HG02763 (cell line): ENCODE measurements around the gene HDHD2.

Experiments used
- ATAC-seq: cut with Tn5 transposase; IDR thresholded peaks from one replicate; pipeline ENCODE4 v1.9.1; 2021; ENCODE audit warnings: mild to moderate bottlenecking, moderate library complexity; ENCODE audit not compliant: unreplicated experiment

Gene HDHD2

DNA sequence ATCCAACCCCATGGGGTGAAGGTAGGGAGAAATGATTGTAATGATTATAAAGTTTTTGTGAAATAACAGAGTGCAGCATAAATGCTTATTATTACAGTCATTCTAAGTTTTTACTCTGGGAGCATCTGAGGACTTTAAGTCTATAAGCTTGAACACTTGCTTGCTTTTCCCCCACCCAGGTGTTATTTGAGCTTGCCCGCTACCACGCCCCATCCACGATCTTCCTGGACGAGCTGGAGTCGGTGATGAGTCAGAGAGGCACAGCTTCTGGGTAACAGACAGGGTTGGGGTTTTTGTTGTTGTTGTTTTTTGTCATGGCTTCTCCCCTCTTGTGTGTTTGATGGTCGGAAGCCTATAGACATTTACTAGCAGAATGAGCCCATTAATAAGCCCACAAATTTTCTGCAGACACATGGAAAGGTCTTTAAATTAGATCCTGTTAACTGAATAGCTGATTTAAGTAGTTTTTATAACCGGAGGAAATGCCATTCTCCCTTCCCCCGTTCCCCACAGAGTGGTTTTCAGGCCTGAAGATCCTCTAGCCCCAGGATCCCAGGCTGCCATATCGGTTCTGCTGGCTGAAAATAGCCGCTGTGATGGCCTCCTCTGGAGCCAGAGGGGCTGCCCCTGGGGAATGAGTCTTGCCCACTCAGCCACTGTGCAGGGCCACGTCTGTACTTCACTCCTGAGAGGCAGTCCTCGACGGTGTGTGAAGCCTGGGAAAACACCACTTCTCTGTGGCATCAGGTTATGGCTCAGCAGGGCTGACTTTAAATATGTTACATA is 75.0 kb downstream of the HDHD2 start:
- ATAC-seq: no peak

DNA sequence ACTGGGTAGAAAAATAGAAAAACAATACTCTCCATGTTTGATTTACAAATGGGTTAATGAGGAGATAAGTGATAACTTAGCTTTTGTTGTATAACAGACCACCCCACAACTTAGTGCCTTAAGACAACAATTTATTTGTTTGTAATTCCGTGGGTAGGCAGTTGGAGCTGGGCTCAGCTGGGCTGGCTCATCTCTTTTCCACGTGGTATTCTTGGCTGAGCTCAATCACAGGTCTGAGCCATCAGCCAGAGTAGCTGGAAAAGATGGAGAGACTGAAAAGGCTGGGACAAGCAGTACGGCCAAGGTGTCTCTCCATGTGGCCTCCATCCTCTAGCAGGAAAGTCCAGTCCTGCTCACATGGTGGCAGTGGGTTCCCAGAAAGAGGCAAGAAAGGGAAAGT is 82.7 kb downstream of the HDHD2 start:
- no peak for ATAC-seq

- ATAC-seq: no peak
Measured at GRCh38 chr18:47063096-47063495, 87.2 kb downstream of the HDHD2 start.

DNA sequence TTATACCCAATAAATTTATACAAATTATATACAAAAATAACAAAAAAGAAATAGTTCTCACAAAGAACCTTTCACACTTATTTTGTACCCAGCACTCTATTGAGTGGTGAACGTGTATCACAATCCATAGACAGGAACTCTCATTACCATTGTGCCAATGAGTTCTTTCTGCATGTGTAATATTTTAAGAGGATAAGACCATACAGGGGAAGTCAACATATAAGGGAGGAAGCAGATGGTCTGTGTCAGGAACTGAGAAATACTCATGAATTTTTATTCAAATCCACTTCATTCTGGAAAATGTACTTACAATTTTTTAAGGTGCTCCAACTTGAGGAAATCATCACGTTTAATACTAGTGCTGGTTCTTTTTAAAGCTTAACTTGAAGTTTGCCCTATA is 87.8 kb downstream of the HDHD2 start:
- no peak for ATAC-seq
